Caco-2 (cell line): Measurements from ENCODE around the gene SOX6. TPM values are rescaled to one million over a fixed set of nuclear protein-coding genes. Genes with fewer than 3 reads are reported as not detected.

Source experiments
- BruUV-seq: library from RNA; stranded (reverse); fragments of 400-500 nt; replicated peaks from 2 replicates; lab custom pipeline; 2021; lab: Mats Ljungman, UMichigan
- CTCF ChIA-PET: fragments of 300-600 bp; sonication (Branson Sonifier 250); formaldehyde crosslinking; loops from one replicate; lab custom pipeline; 2022; ENCODE audit warnings: antibody characterized with exemption; lab: Charles Lee
- POLR2A ChIA-PET: fragments of 300-600 bp; sonication (Branson Sonifier 250); formaldehyde crosslinking; loops from one replicate; lab custom pipeline; 2022; ENCODE audit warnings: antibody characterized with exemption; lab: Charles Lee
- DNase-seq, 2 experiments: peaks; one replicate each; pipeline versions ENCODE4 v3.0.0 to v3.0.0-alpha.2; 2020 to 2022
- H3K27me3 ChIP-seq: replicated peaks from 2 replicates; pipeline ENCODE4 v1.6.0; 2011; ENCODE audit warnings: low read length; ENCODE audit not compliant: control insufficient read depth, insufficient read depth
- H3K36me3 ChIP-seq: 2 replicates; pipeline ENCODE4 v1.5.1; 2011; ENCODE audit warnings: low read length; ENCODE audit not compliant: control insufficient read depth, insufficient read depth
- H3K4me1 ChIP-seq: fragments of 250-450 bp; sonication (Bioruptor Pico); 2 replicates; pipeline ENCODE4 v1.5.1; 2020; ENCODE audit warnings: mild to moderate bottlenecking
- H3K4me3 ChIP-seq: 2 replicates; pipeline ENCODE4 v1.5.1; 2011; ENCODE audit warnings: low read depth, mild to moderate bottlenecking, control low read depth, low read length
- H3K9me3 ChIP-seq: fragments of 250-450 bp; sonication (Bioruptor Pico); 2 replicates; pipeline ENCODE4 v1.5.1; 2020; ENCODE audit warnings: mild to moderate bottlenecking, moderate library complexity
- H3K27ac Mint-ChIP-seq: one replicate; pipeline ENCODE4 v1.8.0; 2022; ENCODE audit warnings: mixed read lengths; ENCODE audit not compliant: unreplicated experiment
- H3K27me3 Mint-ChIP-seq: one replicate; pipeline ENCODE4 v1.8.0; 2022; ENCODE audit warnings: mixed read lengths; ENCODE audit not compliant: insufficient read depth, unreplicated experiment
- H3K36me3 Mint-ChIP-seq: one replicate; pipeline ENCODE4 v1.8.0; 2022; ENCODE audit warnings: mild to moderate bottlenecking, mixed read lengths; ENCODE audit not compliant: insufficient read depth, unreplicated experiment
- H3K4me1 Mint-ChIP-seq: one replicate; pipeline ENCODE4 v1.8.0; 2022; ENCODE audit warnings: low read depth, mixed read lengths; ENCODE audit not compliant: unreplicated experiment
- H3K4me3 Mint-ChIP-seq: one replicate; pipeline ENCODE4 v1.8.0; 2022; ENCODE audit warnings: mild to moderate bottlenecking, moderate library complexity, mixed read lengths; ENCODE audit not compliant: unreplicated experiment
- H3K9me3 Mint-ChIP-seq: one replicate; pipeline ENCODE4 v1.8.0; 2022; ENCODE audit warnings: mixed read lengths; ENCODE audit not compliant: unreplicated experiment
- CTCF ChIP-seq, 2 experiments: fragments of 200-600 bp in 1 of 2; IDR thresholded peaks; 1 replicate in 1 of 2; 2 replicates in 1 of 2; pipeline versions ENCODE4 v1.5.1 to v1.8.0; 2011 to 2022; ENCODE audit warnings: antibody characterized with exemption in 1 of 2, control low read depth in 1 of 2, inconsistent platforms in 1 of 2, low read depth in 1 of 2, low read length in 1 of 2, mild to moderate bottlenecking in 1 of 2, moderate library complexity in 1 of 2; ENCODE audit not compliant: insufficient read depth in 1 of 2, severe bottlenecking in 1 of 2, unreplicated experiment in 1 of 2
- intact Hi-C: fragments of 100-400 bp; cut with micrococcal nuclease; formaldehyde crosslinking; loops from one replicate; pipeline ENCODE4 v1.10.0; 2022; ENCODE audit not compliant: unreplicated experiment
- total RNA-seq: library from RNA; stranded (reverse); gene quantifications from 2 replicates; pipeline ENCODE4 v1.2.3, GENCODE V29; 2022

The SOX6 gene
- total RNA-seq, 1 experiment from 2014 or later: 10.8 TPM

DNA sequence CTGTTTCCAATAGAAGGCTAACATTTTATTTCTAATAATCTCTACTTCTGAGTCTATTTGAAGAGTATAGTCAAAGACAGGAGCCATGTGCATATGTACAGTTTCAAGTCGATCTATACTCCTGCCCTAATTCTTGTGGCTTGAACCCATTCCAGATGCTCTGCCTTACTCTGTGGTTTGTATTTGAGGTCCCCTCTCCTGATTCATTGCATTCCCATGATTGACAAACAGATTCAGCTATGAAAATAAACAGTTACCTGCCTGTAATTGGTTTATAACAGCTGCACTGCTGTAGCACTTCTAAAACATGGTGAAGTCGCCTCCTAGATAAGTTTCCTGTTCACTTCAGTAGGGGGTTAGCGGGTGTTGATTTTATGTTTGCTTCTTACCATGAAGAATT is 138.7 kb downstream of the SOX6 start:
- TF ChIP-seq CTCF (IDR thresholded peaks at IDR 0.05; ENCODE audit: insufficient read depth in 1 of 2, low read depth in 1 of 2, low read length in 1 of 2, severe bottlenecking in 1 of 2, unreplicated experiment in 1 of 2): no peak
- no peaks in the 10 kb centered on the region for H3K9me3 ChIP-seq
- POLR2A ChIA-PET: no interaction called here
- Mint-ChIP-seq H3K4me1 (no peaks in the 10 kb centered on the region), H3K27ac (no peak overlapping the region), H3K4me3 (no peak overlapping the region), H3K36me3 (no peaks in the 10 kb centered on the region), H3K9me3 (no peaks in the 10 kb centered on the region), H3K27me3 (no peaks in the 10 kb centered on the region)
- no peaks in the 10 kb centered on the region for H3K27me3 ChIP-seq
- H3K4me3 ChIP-seq: no peak overlapping the region
- H3K4me1 ChIP-seq: no peaks in the 10 kb centered on the region
- no peaks in the 10 kb centered on the region for H3K36me3 ChIP-seq
- intact Hi-C loops: no loop called here
- no TSS peak for BruUV-seq
- CTCF ChIA-PET: no interaction called here
- no peak for DNase-seq

GRCh38 chr11:16216831-16217230 is 139.5 kb downstream of the SOX6 start:
- ChIA-PET CTCF (no interaction called here), POLR2A (no interaction called here)
- peaks cover under 1% of the 10 kb centered on the region for H3K4me1 Mint-ChIP-seq
- no peaks in the 10 kb centered on the region for H3K36me3 Mint-ChIP-seq
- H3K27ac Mint-ChIP-seq: no peak overlapping the region
- DNase-seq: no peak
- Histone ChIP-seq H3K4me1 (peaks cover 2% of the 10 kb centered on the region), H3K4me3 (no peak overlapping the region), H3K36me3 (no peaks in the 10 kb centered on the region), H3K9me3 (no peaks in the 10 kb centered on the region), H3K27me3 (no peaks in the 10 kb centered on the region)
- no peak for TF ChIP-seq CTCF (IDR thresholded peaks at IDR 0.05; ENCODE audit: insufficient read depth in 1 of 2, low read depth in 1 of 2, low read length in 1 of 2, severe bottlenecking in 1 of 2, unreplicated experiment in 1 of 2)
- intact Hi-C loops: no loop called here
- H3K27me3 Mint-ChIP-seq: no peaks in the 10 kb centered on the region
- no TSS peak for BruUV-seq
- no peak overlapping the region for H3K4me3 Mint-ChIP-seq
- H3K9me3 Mint-ChIP-seq: no peaks in the 10 kb centered on the region

DNA sequence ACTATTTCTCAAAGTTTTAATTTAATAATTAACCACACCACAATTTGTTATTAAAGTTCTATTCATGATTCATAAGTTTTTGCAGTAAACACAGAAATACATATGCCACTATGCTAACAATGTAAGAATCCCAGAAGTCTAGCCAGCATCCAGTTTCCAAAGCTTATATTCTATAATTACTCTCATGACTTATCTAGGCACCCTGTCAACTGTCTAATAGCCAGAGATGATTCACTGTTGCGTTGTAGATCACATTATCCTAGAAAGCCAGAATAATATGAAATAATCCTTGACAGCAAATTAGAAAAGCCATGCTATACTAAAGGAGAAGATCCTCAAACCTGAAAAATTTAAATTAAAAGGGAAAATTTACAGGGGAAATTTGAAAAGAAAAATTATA is 141.0 kb downstream of the SOX6 start:
- no peak overlapping the region for H3K27ac Mint-ChIP-seq
- TF ChIP-seq CTCF (IDR thresholded peaks at IDR 0.05; ENCODE audit: insufficient read depth in 1 of 2, low read depth in 1 of 2, low read length in 1 of 2, severe bottlenecking in 1 of 2, unreplicated experiment in 1 of 2): no peak
- Histone ChIP-seq H3K36me3 (no peaks in the 10 kb centered on the region), H3K9me3 (no peaks in the 10 kb centered on the region), H3K4me1 (peaks cover 6% of the 10 kb centered on the region), H3K4me3 (no peak overlapping the region), H3K27me3 (no peaks in the 10 kb centered on the region)
- no peak overlapping the region for H3K4me3 Mint-ChIP-seq
- intact Hi-C loops: no loop called here
- BruUV-seq: no TSS peak
- no peaks in the 10 kb centered on the region for H3K9me3 Mint-ChIP-seq
- ChIA-PET CTCF (no interaction called here), POLR2A (no interaction called here)
- DNase-seq: no peak
- no peaks in the 10 kb centered on the region for H3K27me3 Mint-ChIP-seq
- H3K36me3 Mint-ChIP-seq: no peaks in the 10 kb centered on the region
- H3K4me1 Mint-ChIP-seq: peaks cover 12% of the 10 kb centered on the region
